ENCODE data around the gene ITGB8. TPM values are rescaled to one million over a fixed set of nuclear protein-coding genes. Genes with fewer than 3 reads are reported as not detected.

The ITGB8 gene
- total and polyA plus RNA-seq, 12 donors, result 0.46 to 10.7 (median 2.5) TPM

DNA sequence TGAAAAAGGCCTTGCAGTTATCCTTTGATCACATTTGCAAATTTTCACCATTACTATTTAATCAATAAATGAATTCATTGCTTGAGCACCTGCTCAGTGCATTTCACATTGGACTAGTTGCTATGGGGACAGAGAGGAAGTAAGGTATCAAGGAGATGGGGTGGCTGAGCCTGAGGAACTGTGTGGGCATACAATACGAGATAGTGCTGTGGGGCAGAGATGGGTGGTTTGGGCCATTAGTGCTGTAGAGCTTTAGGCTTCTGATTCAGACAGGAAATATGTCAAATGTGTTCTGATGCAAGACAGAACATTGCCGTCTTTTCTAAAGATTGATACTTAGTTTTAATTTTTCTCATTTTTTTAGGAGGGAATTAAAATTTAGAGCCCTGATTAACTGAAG is 13.2 kb downstream of the ITGB8 start:
- Histone ChIP-seq H3K9me3 (no peaks in the 10 kb centered on the region), H3K27me3 (peaks cover 0 to 2% (median 0%) of the 10 kb centered on the region in 7 donors), H3K4me3 (no peak overlapping the region), H3K27ac (no peak overlapping the region), H3K4me1 (no peaks in the 10 kb centered on the region), H3K36me3 (no peaks in the 10 kb centered on the region)
- WGBS, 2 donors, result 55 to 68% methylated on average over 2 of the region's 2 CpGs
- TF ChIP-seq, protein P1, sequence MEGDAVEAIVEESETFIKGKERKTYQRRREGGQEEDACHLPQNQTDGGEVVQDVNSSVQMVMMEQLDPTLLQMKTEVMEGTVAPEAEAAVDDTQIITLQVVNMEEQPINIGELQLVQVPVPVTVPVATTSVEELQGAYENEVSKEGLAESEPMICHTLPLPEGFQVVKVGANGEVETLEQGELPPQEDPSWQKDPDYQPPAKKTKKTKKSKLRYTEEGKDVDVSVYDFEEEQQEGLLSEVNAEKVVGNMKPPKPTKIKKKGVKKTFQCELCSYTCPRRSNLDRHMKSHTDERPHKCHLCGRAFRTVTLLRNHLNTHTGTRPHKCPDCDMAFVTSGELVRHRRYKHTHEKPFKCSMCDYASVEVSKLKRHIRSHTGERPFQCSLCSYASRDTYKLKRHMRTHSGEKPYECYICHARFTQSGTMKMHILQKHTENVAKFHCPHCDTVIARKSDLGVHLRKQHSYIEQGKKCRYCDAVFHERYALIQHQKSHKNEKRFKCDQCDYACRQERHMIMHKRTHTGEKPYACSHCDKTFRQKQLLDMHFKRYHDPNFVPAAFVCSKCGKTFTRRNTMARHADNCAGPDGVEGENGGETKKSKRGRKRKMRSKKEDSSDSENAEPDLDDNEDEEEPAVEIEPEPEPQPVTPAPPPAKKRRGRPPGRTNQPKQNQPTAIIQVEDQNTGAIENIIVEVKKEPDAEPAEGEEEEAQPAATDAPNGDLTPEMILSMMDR (IDR thresholded peaks at IDR 0.05), result no peak
- intact Hi-C loops (cut with DNase I), result no loop called here
- ATAC-seq (no peak), DNase-seq (no peak)

DNA sequence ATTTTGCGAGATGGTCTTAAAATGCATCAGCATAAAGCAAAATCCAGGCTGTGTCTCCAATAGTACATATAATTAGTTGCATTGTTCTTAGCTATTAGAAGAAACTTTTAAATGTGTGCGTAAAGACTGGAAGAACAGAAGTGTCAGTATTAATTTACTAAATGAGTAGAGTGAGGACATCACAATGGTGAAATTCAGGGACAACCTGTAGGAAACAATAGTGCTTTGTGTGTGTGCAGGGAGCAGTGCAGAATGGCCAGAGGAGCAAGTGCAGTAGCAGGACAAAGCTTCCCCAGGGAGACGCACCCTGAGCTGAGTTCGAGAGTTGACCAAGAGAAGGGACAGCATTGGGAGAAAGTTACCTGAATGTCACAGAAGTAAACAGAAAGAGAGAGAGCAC is 13.7 kb downstream of the ITGB8 start:
- Histone ChIP-seq H3K9me3 (no peaks in the 10 kb centered on the region), H3K4me3 (no peak overlapping the region), H3K27me3 (peaks cover 0 to 2% (median 0%) of the 10 kb centered on the region in 7 donors), H3K27ac (no peak overlapping the region), H3K36me3 (no peaks in the 10 kb centered on the region), H3K4me1 (no peaks in the 10 kb centered on the region)
- ATAC-seq (no peak), DNase-seq (no peak)
- 94 to 97% methylated on average over 4 of the region's 4 CpGs for WGBS, 2 donors
- intact Hi-C loops (cut with DNase I), result no loop called here
- TF ChIP-seq, protein P1 (IDR thresholded peaks at IDR 0.05), result no peak

DNA sequence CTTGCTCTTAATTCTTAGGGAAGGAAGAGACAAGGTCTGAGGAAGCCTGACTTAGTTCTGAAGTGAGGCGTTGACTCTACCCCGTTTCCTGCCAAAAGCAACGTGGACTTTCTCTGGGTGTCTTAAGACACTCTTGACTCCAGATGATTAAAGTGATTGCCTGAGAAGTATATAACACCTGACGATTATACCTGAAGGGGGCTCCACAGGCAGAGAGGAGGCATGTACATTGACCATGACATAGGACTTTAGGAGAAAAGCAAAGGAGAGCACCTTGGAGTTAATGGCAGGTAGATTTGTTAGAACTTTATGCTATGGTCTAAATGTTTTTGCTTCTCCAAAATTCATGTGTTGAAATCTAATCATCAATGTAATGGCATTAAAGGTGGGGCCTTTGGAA is 15.9 kb downstream of the ITGB8 start:
- intact Hi-C loops (cut with DNase I), result no loop called here
- TF ChIP-seq, protein P1 (IDR thresholded peaks at IDR 0.05), result no peak
- Histone ChIP-seq H3K27ac (no peak overlapping the region), H3K4me1 (peaks cover 0 to 16% (median 6%) of the 10 kb centered on the region in 9 donors), H3K27me3 (peaks cover 0 to 2% (median 0%) of the 10 kb centered on the region in 7 donors), H3K4me3 (no peak overlapping the region), H3K36me3 (no peaks in the 10 kb centered on the region), H3K9me3 (no peaks in the 10 kb centered on the region)
- DNase-seq (no peak), ATAC-seq (no peak)
- 81 to 90% methylated on average over 4 of the region's 4 CpGs for WGBS, 2 donors

DNA sequence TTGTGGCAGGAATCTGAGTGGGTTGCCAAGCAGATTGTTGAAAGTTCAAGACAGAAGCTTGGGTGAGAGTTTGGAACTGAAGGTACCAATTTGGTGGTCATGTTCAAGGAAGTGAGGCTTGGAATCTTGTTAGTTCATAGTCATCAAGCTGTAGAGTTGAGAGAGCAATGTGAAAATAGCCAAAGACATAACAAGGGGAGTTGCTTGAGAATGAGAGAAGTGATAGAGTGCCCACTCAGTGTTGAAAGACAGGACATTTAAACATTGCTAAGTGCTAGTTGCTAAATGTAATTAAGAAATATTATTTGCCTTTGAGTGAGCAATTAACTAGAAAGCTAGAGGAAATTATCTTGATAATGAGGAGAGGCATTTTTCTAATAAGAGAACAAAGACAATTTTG is 17.0 kb downstream of the ITGB8 start:
- Histone ChIP-seq H3K9me3 (no peaks in the 10 kb centered on the region), H3K36me3 (no peaks in the 10 kb centered on the region), H3K27me3 (peaks cover 0 to 2% (median 0%) of the 10 kb centered on the region in 7 donors), H3K4me3 (no peak overlapping the region), H3K4me1 (peaks cover 0 to 17% (median 6%) of the 10 kb centered on the region in 9 donors), H3K27ac (no peak overlapping the region)
- ATAC-seq (no peak), DNase-seq (no peak)
- intact Hi-C loops (cut with DNase I), result no loop called here
- TF ChIP-seq, protein P1 (IDR thresholded peaks at IDR 0.05), result no peak
